K562 treated with DMSO at 1 percent for 12 hours (cell line): Measurements from ENCODE around the gene GSE1. TPM values are rescaled to one million over a fixed set of nuclear protein-coding genes. Genes with fewer than 3 reads are reported as not detected.

Experiments used
- total RNA-seq: library from RNA; unstranded; fragments of 300-600 nt; gene quantifications from 2 replicates; pipeline ENCODE4 v1.2.3, GENCODE V29; 2022; ENCODE audit not compliant: insufficient read depth

GSE1 gene
- total RNA-seq = 22.7 and 101 TPM in 2 replicates

DNA sequence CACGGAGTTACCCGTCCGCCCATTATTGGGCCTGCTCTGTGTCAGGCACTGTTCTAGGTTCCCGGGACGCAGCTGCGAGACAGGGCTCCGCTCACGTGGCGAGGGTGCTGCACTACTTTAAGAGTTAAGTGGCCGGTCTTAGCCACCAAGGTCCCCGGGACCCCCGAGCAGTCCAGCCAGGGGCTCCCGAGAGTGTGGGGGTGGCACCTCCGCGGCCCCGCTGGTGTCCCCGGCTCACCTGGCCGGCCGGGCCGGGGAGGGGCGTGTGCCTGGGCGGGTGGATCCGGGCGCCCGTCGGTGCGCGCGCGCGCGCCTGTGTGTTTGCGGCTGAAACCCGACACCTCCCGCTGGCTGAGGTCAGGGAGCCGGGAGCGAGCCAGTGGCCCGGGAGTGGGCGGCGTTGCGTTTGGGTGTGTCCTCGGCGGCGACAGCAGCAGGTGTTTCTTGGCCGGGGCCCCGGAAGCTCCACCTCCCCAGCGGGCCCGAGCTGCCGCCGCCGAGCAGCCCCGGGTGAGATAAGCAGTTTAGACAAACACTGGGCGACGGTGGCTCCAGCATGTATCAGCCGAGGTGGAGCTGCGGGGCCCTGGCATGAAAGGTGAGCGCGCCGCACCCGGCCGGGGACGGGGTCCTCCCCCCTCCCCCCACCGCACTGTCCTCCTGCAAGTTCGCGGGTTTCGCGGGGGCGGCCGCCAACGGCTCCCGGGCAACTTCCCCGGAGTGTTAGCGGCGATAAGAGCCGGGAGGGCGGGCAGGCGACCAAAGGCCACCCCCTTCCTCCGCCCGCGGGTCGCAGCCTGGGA, at the start of gene GSE1:
Gene GSE1, plus strand, starts transcription at position 522 of the 803 bp plus-strand sequence. Its CDS starts 70 bp downstream, at position 592.

DNA sequence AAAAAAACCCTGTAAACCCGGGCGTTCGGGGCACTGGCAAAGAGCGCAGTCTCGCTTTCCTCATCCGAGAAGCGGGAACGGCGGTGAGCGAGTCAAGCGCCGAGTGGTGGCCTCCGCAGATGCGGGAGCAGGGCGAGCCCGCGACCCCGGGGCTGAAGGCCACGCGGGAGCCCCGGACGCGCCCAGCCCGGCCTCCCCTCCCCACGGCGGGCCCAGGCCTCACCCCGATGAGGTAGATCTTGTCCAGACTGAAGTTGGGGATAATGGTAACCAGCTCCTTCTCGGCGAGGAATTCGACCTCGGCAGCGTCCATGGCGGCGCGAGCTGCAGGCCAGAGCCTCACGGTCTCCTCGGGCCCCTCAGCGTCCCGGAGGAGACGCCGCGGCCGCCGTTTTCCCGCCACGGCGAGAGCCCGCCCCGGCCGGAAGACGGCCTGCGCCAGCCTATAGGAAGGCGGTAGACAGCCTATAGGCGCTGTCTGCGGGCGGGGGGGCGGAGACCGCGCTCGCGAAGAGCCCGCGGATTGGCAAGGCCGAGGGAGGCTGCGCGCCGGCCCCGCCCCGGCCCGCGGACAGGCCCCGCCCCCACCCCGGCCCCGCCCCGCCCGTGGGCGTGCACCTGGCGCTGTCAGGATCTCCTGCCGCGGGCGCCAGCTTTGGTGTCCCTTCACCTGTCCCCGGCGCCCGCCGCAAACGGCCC, 75.6 kb downstream of the GSE1 start, which contains the start of gene GINS2:
Gene GINS2, minus strand, starts transcription at position 369 of the 699 bp plus-strand sequence. Its CDS starts 56 bp downstream, at position 313.

Other genes starting within 250 kb of the GSE1 start
- 20.8 and 21.6 TPM in 2 replicates for gene GINS2, start 75.6 kb downstream of the GSE1 start, total RNA-seq
- gene C16orf74, start 137.8 kb downstream of the GSE1 start, total RNA-seq = not detected in 2 replicates
- gene EMC8, start 186.2 kb downstream of the GSE1 start, total RNA-seq = 37.9 and 39.0 TPM in 2 replicates
- 1,439 and 2,182 TPM in 2 replicates for gene COX4I1, start 186.4 kb downstream of the GSE1 start, total RNA-seq